Endometrium (tissue), 2 donors: ENCODE data around the gene PTPN2.

Source experiments
- FAIRE-seq: peaks from 2 replicates; lab custom pipeline; 2012; peaks lifted over from hg19 to GRCh38; lab: Jason Lieb, UNC
- donor health status: control.
- donor health status: control.

The PTPN2 gene

GRCh38 chr18:12744103-12744502 lies 139.9 kb downstream of the PTPN2 start:
- peak; percentile 60 for FAIRE-seq

- FAIRE-seq: no peak
Observed at GRCh38 chr18:12742453-12742852, 141.6 kb downstream of the PTPN2 start.
